BLaER1 treated with 17β-estradiol and CSF1 and Interleukin-3, amounts not matched to agents 10 nM and 100 nM (cell line): ENCODE data around the gene PYROXD2.
A peak's percentile ranks its signal among the peaks of the same experiment; 100 is the strongest.

Source experiments
- H3K27ac ChIP-seq, 11 experiments: shearing (Covaris generic); formaldehyde crosslinking; 2 replicates each; pipeline ENCODE4 v1.8.1; 2022
- H3K27me3 ChIP-seq, 11 experiments: shearing (Covaris generic); formaldehyde crosslinking; 2 replicates each; pipeline ENCODE4 v1.8.1; 2022
- H3K36me3 ChIP-seq, 11 experiments: shearing (Covaris generic); formaldehyde crosslinking; 2 replicates each; pipeline ENCODE4 v1.8.1; 2022
- H3K4me1 ChIP-seq, 10 experiments: shearing (Covaris generic); formaldehyde crosslinking; 2 replicates each; pipeline ENCODE4 v1.8.1; 2022
- H3K4me2 ChIP-seq, 11 experiments: shearing (Covaris generic); formaldehyde crosslinking; 2 replicates each; pipeline ENCODE4 v1.8.1; 2022
- H3K4me3 ChIP-seq, 10 experiments: shearing (Covaris generic); formaldehyde crosslinking; 2 replicates each; pipeline ENCODE4 v1.8.1; 2022
- H3K9ac ChIP-seq, 11 experiments: shearing (Covaris generic); formaldehyde crosslinking; 2 replicates each; pipeline ENCODE4 v1.8.1; 2022
- H3K9me3 ChIP-seq, 11 experiments: shearing (Covaris generic); formaldehyde crosslinking; replicated peaks in 1 of 11; 2 replicates each; pipeline ENCODE4 v1.8.1; 2022
- H4K20me1 ChIP-seq, 11 experiments: shearing (Covaris generic); formaldehyde crosslinking; 2 replicates each; pipeline ENCODE4 v1.8.1; 2022
- Cebpa-rat ChIP-seq, 11 experiments: shearing (Covaris generic); IDR thresholded peaks; 2 replicates each; pipeline ENCODE4 v1.8.1; 2022

The PYROXD2 gene

GRCh38 chr10:98376485-98376884 is 38.5 kb downstream of the PYROXD2 start:
- no peak overlapping the region for H3K9ac ChIP-seq
- H3K27ac ChIP-seq = no peak overlapping the region
- no peak overlapping the region for H3K4me3 ChIP-seq
- H3K4me1 ChIP-seq = peaks cover 4 to 45% (median 5%) of the 10 kb centered on the region in 10 experiments
- H3K36me3 ChIP-seq = no peaks in the 10 kb centered on the region
- no peaks in the 10 kb centered on the region for H3K27me3 ChIP-seq
- no peak for TF ChIP-seq Cebpa-rat (IDR thresholded peaks at IDR 0.05)
- no peaks in the 10 kb centered on the region for H4K20me1 ChIP-seq
- H3K9me3 ChIP-seq = peaks cover 0 to 9% (median 6%) of the 10 kb centered on the region in 11 experiments; a peak in 13 of 22 replicates
- H3K4me2 ChIP-seq = peak overlapping the region in 2 of 11 experiments; percentile 7 to 21; a peak in 1 of 22 replicates

DNA sequence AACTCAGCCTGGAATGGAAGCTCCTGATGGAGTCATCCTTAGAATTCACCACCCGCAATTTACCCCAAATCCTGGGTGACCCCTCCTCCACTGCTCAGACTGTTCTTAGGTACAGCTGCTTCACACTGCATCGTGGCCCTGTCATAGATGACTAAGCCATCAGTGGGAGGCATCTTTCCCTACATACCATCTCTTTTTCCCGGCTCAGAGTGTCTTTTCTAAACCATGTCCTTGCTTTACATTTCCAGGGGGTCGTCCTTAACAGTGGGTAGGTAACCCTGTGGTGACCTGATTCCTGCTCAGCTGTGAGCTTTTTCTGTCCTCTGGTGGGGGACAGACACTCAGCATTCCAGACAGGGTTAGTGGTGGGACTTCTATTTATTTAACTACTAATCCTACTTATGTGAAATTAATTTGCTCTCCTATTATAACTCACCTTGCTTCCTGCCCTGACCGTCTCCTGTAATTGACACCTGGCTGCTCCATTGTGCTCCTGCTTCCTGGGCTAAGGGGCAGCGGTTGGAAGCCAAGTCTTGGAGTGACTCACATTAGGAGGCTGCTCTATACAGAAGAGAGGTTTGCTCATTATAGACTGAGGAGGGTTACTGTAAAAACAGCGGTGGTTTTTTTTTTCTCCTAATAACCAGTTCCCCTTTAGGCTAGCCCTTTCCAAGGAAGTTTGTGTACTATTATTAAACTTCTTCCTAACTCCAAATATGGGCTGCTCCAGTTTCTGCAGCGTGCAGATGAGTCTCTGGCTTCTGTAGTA is 40.6 kb downstream of the PYROXD2 start:
- H3K9ac ChIP-seq = no peak overlapping the region
- no peak overlapping the region for H3K27ac ChIP-seq
- no peaks in the 10 kb centered on the region for H3K27me3 ChIP-seq
- peaks cover 14 to 54% (median 19%) of the 10 kb centered on the region in 10 experiments for H3K4me1 ChIP-seq
- no peak overlapping the region for H3K4me3 ChIP-seq
- peak overlapping the region in 3 of 11 experiments; percentile 40 to 85 (median 73); a peak in 6 of 22 replicates for H3K4me2 ChIP-seq
- no peaks in the 10 kb centered on the region for H4K20me1 ChIP-seq
- H3K36me3 ChIP-seq = no peaks in the 10 kb centered on the region
- no peak for TF ChIP-seq Cebpa-rat (IDR thresholded peaks at IDR 0.05)
- peaks cover 0 to 9% (median 6%) of the 10 kb centered on the region in 11 experiments; a peak in 13 of 22 replicates for H3K9me3 ChIP-seq

GRCh38 chr10:98373260-98374040 is 41.5 kb downstream of the PYROXD2 start:
- H4K20me1 ChIP-seq = no peaks in the 10 kb centered on the region
- no peaks in the 10 kb centered on the region for H3K27me3 ChIP-seq
- H3K36me3 ChIP-seq = no peaks in the 10 kb centered on the region
- no peak overlapping the region for H3K27ac ChIP-seq
- H3K4me1 ChIP-seq = peaks cover 14 to 54% (median 19%) of the 10 kb centered on the region in 10 experiments
- TF ChIP-seq Cebpa-rat (IDR thresholded peaks at IDR 0.05) = no peak
- no peak overlapping the region for H3K4me3 ChIP-seq
- H3K4me2 ChIP-seq = peak overlapping the region in 3 of 11 experiments; percentile 45 to 85 (median 73); a peak in 6 of 22 replicates
- peaks cover 0 to 9% (median 6%) of the 10 kb centered on the region in 11 experiments; a peak in 13 of 22 replicates for H3K9me3 ChIP-seq
- H3K9ac ChIP-seq = no peak overlapping the region

DNA sequence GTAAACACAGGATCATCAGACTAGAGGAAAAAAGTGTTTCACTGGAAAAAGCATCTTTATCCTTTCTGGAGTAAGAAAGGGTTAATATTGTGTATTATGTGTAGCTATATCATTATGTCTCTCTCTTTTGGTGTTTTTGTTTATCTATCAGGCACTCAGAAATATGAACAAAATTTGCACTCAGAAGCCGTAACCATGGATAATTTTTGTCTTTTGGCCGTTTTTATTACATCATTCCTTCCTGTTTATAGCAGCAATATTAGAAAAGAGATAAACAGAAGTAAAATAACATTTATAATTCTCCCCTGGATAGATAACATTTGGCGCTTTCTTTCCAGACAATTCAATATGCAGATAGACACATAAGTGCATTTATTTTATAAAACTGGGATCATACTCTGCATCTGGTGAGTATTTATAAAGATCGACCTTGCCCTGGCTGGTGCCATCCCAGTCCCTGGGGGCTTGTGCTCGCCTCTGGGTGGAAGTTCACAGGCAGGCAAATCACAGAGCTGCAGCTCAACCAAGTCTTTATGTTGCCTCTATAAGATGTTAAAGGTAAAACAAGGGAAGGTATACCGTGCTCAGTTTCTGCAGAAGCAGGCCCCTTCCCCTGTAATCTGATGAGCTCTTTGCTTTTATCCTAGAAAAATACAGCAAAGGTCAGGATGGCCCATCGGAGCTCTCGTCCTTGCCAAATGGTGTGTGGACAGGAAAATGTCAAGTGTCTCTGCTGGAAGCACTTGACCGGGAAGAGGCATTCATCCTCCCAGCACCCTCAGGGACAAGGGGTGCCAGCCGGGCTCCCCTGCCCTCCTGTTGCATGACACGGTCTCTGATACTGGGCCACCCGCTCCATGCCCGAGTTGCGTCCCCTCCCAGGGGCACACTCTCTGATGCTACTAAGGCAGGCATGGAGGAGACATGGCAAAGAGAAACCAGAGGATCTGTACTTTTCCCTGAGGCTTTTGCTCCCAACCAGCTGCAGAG is 43.9 kb downstream of the PYROXD2 start:
- Histone ChIP-seq H3K27me3 (no peaks in the 10 kb centered on the region), H3K9ac (peak overlapping the region in 1 of 11 experiments; percentile 4; a peak in 1 of 22 replicates), H3K9me3 (no peaks in the 10 kb centered on the region), H3K27ac (peak overlapping the region in 1 of 11 experiments; percentile 28; a peak in 1 of 22 replicates), H3K4me3 (no peak overlapping the region), H3K4me2 (peak overlapping the region; percentile 33 to 81 (median 64); a peak in 21 of 22 replicates), H3K4me1 (peaks cover 14 to 46% (median 19%) of the 10 kb centered on the region in 10 experiments), H4K20me1 (no peaks in the 10 kb centered on the region), H3K36me3 (no peaks in the 10 kb centered on the region)
- no peak for TF ChIP-seq Cebpa-rat (IDR thresholded peaks at IDR 0.05)

GRCh38 chr10:98369801-98370200 is 45.2 kb downstream of the PYROXD2 start:
- H3K4me2 ChIP-seq = no peak overlapping the region
- H3K27me3 ChIP-seq = no peaks in the 10 kb centered on the region
- H3K9me3 ChIP-seq = no peaks in the 10 kb centered on the region
- peaks cover 21 to 39% (median 29%) of the 10 kb centered on the region in 10 experiments for H3K4me1 ChIP-seq
- no peak overlapping the region for H3K4me3 ChIP-seq
- TF ChIP-seq Cebpa-rat (IDR thresholded peaks at IDR 0.05) = no peak
- no peak overlapping the region for H3K27ac ChIP-seq
- H3K9ac ChIP-seq = no peak overlapping the region
- no peaks in the 10 kb centered on the region for H3K36me3 ChIP-seq
- H4K20me1 ChIP-seq = no peaks in the 10 kb centered on the region

- Histone ChIP-seq H3K4me3 (no peak overlapping the region), H3K4me1 (peaks cover 22 to 40% (median 33%) of the 10 kb centered on the region in 10 experiments), H3K27ac (no peak overlapping the region), H3K4me2 (no peak overlapping the region), H3K9me3 (no peaks in the 10 kb centered on the region), H3K27me3 (no peaks in the 10 kb centered on the region), H3K9ac (no peak overlapping the region), H4K20me1 (no peaks in the 10 kb centered on the region), H3K36me3 (no peaks in the 10 kb centered on the region)
- TF ChIP-seq Cebpa-rat (IDR thresholded peaks at IDR 0.05) = no peak
These were observed 46.3 kb downstream of the PYROXD2 start for GRCh38 chr10:98368644-98369043.

DNA sequence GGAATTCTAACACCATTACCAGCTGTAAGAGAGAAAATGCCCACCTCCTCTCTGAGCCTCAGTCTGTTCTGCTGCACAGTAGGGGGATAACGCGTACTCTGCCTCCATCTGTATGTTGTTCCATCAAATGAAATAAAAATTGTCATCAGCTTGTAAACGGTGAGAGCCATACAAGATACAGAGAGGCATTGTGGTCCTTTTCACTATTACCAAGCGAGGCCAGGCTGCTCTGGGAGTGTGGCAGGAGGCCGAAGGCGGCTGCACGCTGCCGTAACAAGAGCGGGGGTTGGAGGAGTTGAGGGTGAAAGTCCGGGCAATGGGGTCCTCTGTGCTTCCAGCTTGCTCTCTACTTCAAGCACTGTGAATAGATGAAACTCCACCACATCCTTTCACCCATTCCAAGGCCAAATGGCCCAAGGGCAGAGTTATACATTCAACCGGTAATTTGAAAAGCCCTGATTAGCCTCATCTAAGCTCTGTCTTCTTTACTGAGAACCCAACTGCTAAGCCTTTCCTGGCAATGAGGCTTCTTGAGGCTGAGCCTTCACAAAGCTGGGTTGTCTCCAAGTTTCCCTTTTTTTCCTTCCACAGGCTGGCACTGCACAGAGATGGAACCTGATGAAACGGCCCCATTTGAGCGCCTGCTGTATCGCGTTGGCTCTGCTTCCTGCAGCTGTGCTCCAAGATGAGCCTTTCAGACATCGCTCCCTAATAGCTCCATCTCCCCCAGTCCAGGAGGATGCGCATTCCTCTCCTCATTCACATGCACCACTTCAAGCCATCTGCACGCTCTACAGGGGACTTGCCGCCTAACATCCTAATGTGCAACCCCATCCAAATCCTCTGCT is 47.2 kb downstream of the PYROXD2 start:
- Histone ChIP-seq H3K4me1 (peaks cover 14 to 40% (median 31%) of the 10 kb centered on the region in 10 experiments), H3K27me3 (no peaks in the 10 kb centered on the region), H3K9ac (no peak overlapping the region), H3K27ac (no peak overlapping the region), H3K4me3 (no peak overlapping the region), H3K36me3 (no peaks in the 10 kb centered on the region), H4K20me1 (no peaks in the 10 kb centered on the region), H3K9me3 (no peaks in the 10 kb centered on the region), H3K4me2 (no peak overlapping the region)
- no peak for TF ChIP-seq Cebpa-rat (IDR thresholded peaks at IDR 0.05)

DNA sequence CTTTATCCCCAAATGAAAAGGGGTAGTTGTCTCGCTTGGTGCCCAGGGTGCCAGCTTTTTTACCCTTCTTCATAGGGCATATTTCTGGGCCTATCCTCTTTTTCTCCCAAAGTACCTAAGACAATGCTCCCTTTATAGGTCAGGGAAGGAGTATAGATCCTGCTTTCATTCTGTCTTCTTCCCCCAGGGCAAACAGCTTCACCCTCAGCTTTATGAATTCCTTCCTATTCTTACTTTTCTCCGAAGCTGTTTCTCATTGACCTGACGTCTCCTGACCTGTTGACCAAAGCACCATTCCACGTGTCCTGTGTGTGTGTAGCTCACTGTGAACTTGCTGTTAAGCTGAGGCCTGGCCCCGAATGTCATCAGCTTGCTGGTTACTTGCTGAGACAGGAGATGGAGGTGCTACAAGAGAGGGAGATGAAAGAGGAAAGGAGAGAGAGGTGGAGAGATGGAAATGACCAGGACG is 48.9 kb downstream of the PYROXD2 start:
- no peaks in the 10 kb centered on the region for H3K36me3 ChIP-seq
- H3K9ac ChIP-seq = no peak overlapping the region
- no peak overlapping the region for H3K4me3 ChIP-seq
- no peaks in the 10 kb centered on the region for H4K20me1 ChIP-seq
- H3K9me3 ChIP-seq = no peaks in the 10 kb centered on the region
- no peak overlapping the region for H3K27ac ChIP-seq
- H3K27me3 ChIP-seq = no peaks in the 10 kb centered on the region
- H3K4me1 ChIP-seq = peaks cover 7 to 36% (median 27%) of the 10 kb centered on the region in 10 experiments
- H3K4me2 ChIP-seq = peak overlapping the region in 1 of 11 experiments; percentile 25; a peak in 3 of 22 replicates
- TF ChIP-seq Cebpa-rat (IDR thresholded peaks at IDR 0.05) = no peak
